K562 (cell line): ENCODE results near the gene SERPINA12. TPM values are rescaled to one million over a fixed set of nuclear protein-coding genes. Genes with fewer than 3 reads are reported as not detected.

Experiments used
- polyA plus RNA-seq, 8 experiments: library from polyadenylated mRNA; depleted of rRNA in 4 of 8; stranded (reverse) in 5 of 8; unstranded in 3 of 8; fragments of >200 nt; fragmentation: Nextera tagmentation in 2 of 8; fragmentation: Illumina TruSeq in 1 of 8; extraction: Ambion mirVana in 2 of 8; extraction: Trizol in 1 of 8; gene quantifications; 2 replicates each; pipeline versions ENCODE4 v1.2.1 to v1.2.3, GENCODE V29; 2011 to 2014; ENCODE audit warnings: inconsistent platforms in 1 of 8, missing spikeins in 1 of 8
- total RNA-seq, 7 experiments: library from RNA; depleted of rRNA in 6 of 7; stranded (reverse); fragments of >200 nt in 6 of 7; fragmentation: Illumina TruSeq in 2 of 7; extraction: Trizol in 2 of 7; gene quantifications; 2 replicates each; pipeline versions ENCODE4 v1.2.1 to v1.2.3, GENCODE V29; 2011 to 2021; ENCODE audit warnings: low replicate concordance in 1 of 7

Gene SERPINA12
- total and polyA plus RNA-seq, 9 of the 15 experiments (the other 6 are each of a cell fraction or from before 2014, with no cell fraction given): not detected

Other genes starting within 250 kb of the SERPINA12 start
Only the 7 nearest of the 9 such genes appear.
- gene SERPINA2, start 142.8 kb downstream of the SERPINA12 start, total RNA-seq (2014; rRNA removed): not detected in 2 replicates
- gene SERPINA2, start 142.8 kb downstream of the SERPINA12 start, total RNA-seq (2014; rRNA removed; fragmentation: Illumina TruSeq; extraction: Trizol): not detected in 2 replicates
- not detected in 2 replicates for gene SERPINA2, start 142.8 kb downstream of the SERPINA12 start, total RNA-seq (2015; rRNA removed; fragmentation: Illumina TruSeq; extraction: Trizol)
- gene SERPINA2, start 142.8 kb downstream of the SERPINA12 start, total RNA-seq (2021): not detected in 2 replicates
- gene SERPINA2, start 142.8 kb downstream of the SERPINA12 start, polyA plus RNA-seq (2011; rRNA removed): not detected in 2 replicates
- not detected in 2 replicates for gene SERPINA2, start 142.8 kb downstream of the SERPINA12 start, polyA plus RNA-seq (2014; fragmentation: Illumina TruSeq; extraction: Trizol)
- not detected for gene SERPINA2, start 142.8 kb downstream of the SERPINA12 start, polyA plus RNA-seq (2014; fragmentation: Nextera tagmentation; extraction: Ambion mirVana)
- not detected in 2 replicates for gene SERPINA2, start 142.8 kb downstream of the SERPINA12 start, polyA plus RNA-seq (2014; rRNA removed)
- gene SERPINA1, start 120.9 kb downstream of the SERPINA12 start, total RNA-seq (2014; rRNA removed): not detected in 2 replicates
- gene SERPINA1, start 120.9 kb downstream of the SERPINA12 start, total RNA-seq (2014; rRNA removed; fragmentation: Illumina TruSeq; extraction: Trizol): not detected in 2 replicates
- gene SERPINA1, start 120.9 kb downstream of the SERPINA12 start, total RNA-seq (2015; rRNA removed; fragmentation: Illumina TruSeq; extraction: Trizol): not detected in 2 replicates
- gene SERPINA1, start 120.9 kb downstream of the SERPINA12 start, total RNA-seq (2021): 4.1 and 6.0 TPM in 2 replicates
- not detected in 2 replicates for gene SERPINA1, start 120.9 kb downstream of the SERPINA12 start, polyA plus RNA-seq (2011; rRNA removed)
- gene SERPINA1, start 120.9 kb downstream of the SERPINA12 start, polyA plus RNA-seq (2014; fragmentation: Illumina TruSeq; extraction: Trizol): not detected in 2 replicates
- gene SERPINA1, start 120.9 kb downstream of the SERPINA12 start, polyA plus RNA-seq (2014; fragmentation: Nextera tagmentation; extraction: Ambion mirVana): not detected
- gene SERPINA1, start 120.9 kb downstream of the SERPINA12 start, polyA plus RNA-seq (2014; rRNA removed): not detected in 2 replicates
- not detected in 2 replicates for gene SERPINA11, start 56.7 kb downstream of the SERPINA12 start, total RNA-seq (2014; rRNA removed)
- gene SERPINA11, start 56.7 kb downstream of the SERPINA12 start, total RNA-seq (2014; rRNA removed; fragmentation: Illumina TruSeq; extraction: Trizol): not detected in 2 replicates
- gene SERPINA11, start 56.7 kb downstream of the SERPINA12 start, total RNA-seq (2015; rRNA removed; fragmentation: Illumina TruSeq; extraction: Trizol): not detected in 2 replicates
- gene SERPINA11, start 56.7 kb downstream of the SERPINA12 start, total RNA-seq (2021): not detected in 2 replicates
- gene SERPINA11, start 56.7 kb downstream of the SERPINA12 start, polyA plus RNA-seq (2011; rRNA removed): not detected in 2 replicates
- gene SERPINA11, start 56.7 kb downstream of the SERPINA12 start, polyA plus RNA-seq (2014; fragmentation: Illumina TruSeq; extraction: Trizol): not detected in 2 replicates
- gene SERPINA11, start 56.7 kb downstream of the SERPINA12 start, polyA plus RNA-seq (2014; fragmentation: Nextera tagmentation; extraction: Ambion mirVana): not detected
- gene SERPINA11, start 56.7 kb downstream of the SERPINA12 start, polyA plus RNA-seq (2014; rRNA removed): not detected in 2 replicates
- not detected in 2 replicates for gene SERPINA9, start 33.3 kb downstream of the SERPINA12 start, total RNA-seq (2014; rRNA removed)
- not detected in 2 replicates for gene SERPINA9, start 33.3 kb downstream of the SERPINA12 start, total RNA-seq (2014; rRNA removed; fragmentation: Illumina TruSeq; extraction: Trizol)
- not detected in 2 replicates for gene SERPINA9, start 33.3 kb downstream of the SERPINA12 start, total RNA-seq (2015; rRNA removed; fragmentation: Illumina TruSeq; extraction: Trizol)
- not detected in 2 replicates for gene SERPINA9, start 33.3 kb downstream of the SERPINA12 start, total RNA-seq (2021)
- not detected in 2 replicates for gene SERPINA9, start 33.3 kb downstream of the SERPINA12 start, polyA plus RNA-seq (2011; rRNA removed)
- not detected in 2 replicates for gene SERPINA9, start 33.3 kb downstream of the SERPINA12 start, polyA plus RNA-seq (2014; fragmentation: Illumina TruSeq; extraction: Trizol)
- gene SERPINA9, start 33.3 kb downstream of the SERPINA12 start, polyA plus RNA-seq (2014; fragmentation: Nextera tagmentation; extraction: Ambion mirVana): not detected
- gene SERPINA9, start 33.3 kb downstream of the SERPINA12 start, polyA plus RNA-seq (2014; rRNA removed): not detected in 2 replicates
- gene SERPINA4, start 52.0 kb upstream of the SERPINA12 start, total RNA-seq (2014; rRNA removed): not detected in 2 replicates
- not detected in 2 replicates for gene SERPINA4, start 52.0 kb upstream of the SERPINA12 start, total RNA-seq (2014; rRNA removed; fragmentation: Illumina TruSeq; extraction: Trizol)
- gene SERPINA4, start 52.0 kb upstream of the SERPINA12 start, total RNA-seq (2015; rRNA removed; fragmentation: Illumina TruSeq; extraction: Trizol): not detected in 2 replicates
- gene SERPINA4, start 52.0 kb upstream of the SERPINA12 start, total RNA-seq (2021): not detected in 2 replicates
- gene SERPINA4, start 52.0 kb upstream of the SERPINA12 start, polyA plus RNA-seq (2011; rRNA removed): not detected in 2 replicates
- gene SERPINA4, start 52.0 kb upstream of the SERPINA12 start, polyA plus RNA-seq (2014; fragmentation: Illumina TruSeq; extraction: Trizol): not detected in 2 replicates
- gene SERPINA4, start 52.0 kb upstream of the SERPINA12 start, polyA plus RNA-seq (2014; fragmentation: Nextera tagmentation; extraction: Ambion mirVana): not detected
- not detected in 2 replicates for gene SERPINA4, start 52.0 kb upstream of the SERPINA12 start, polyA plus RNA-seq (2014; rRNA removed)
- gene SERPINA5, start 72.0 kb upstream of the SERPINA12 start, total RNA-seq (2014; rRNA removed): not detected in 2 replicates
- not detected in 2 replicates for gene SERPINA5, start 72.0 kb upstream of the SERPINA12 start, total RNA-seq (2014; rRNA removed; fragmentation: Illumina TruSeq; extraction: Trizol)
- not detected in 2 replicates for gene SERPINA5, start 72.0 kb upstream of the SERPINA12 start, total RNA-seq (2015; rRNA removed; fragmentation: Illumina TruSeq; extraction: Trizol)
- 0.34 and 0.38 TPM in 2 replicates for gene SERPINA5, start 72.0 kb upstream of the SERPINA12 start, total RNA-seq (2021)
- gene SERPINA5, start 72.0 kb upstream of the SERPINA12 start, polyA plus RNA-seq (2011; rRNA removed): not detected in 2 replicates
- not detected in 2 replicates for gene SERPINA5, start 72.0 kb upstream of the SERPINA12 start, polyA plus RNA-seq (2014; fragmentation: Illumina TruSeq; extraction: Trizol)
- gene SERPINA5, start 72.0 kb upstream of the SERPINA12 start, polyA plus RNA-seq (2014; fragmentation: Nextera tagmentation; extraction: Ambion mirVana): not detected
- gene SERPINA5, start 72.0 kb upstream of the SERPINA12 start, polyA plus RNA-seq (2014; rRNA removed): not detected in 2 replicates
- not detected in 2 replicates for gene SERPINA3, start 102.9 kb upstream of the SERPINA12 start, total RNA-seq (2014; rRNA removed)
- not detected in 2 replicates for gene SERPINA3, start 102.9 kb upstream of the SERPINA12 start, total RNA-seq (2014; rRNA removed; fragmentation: Illumina TruSeq; extraction: Trizol)
- gene SERPINA3, start 102.9 kb upstream of the SERPINA12 start, total RNA-seq (2015; rRNA removed; fragmentation: Illumina TruSeq; extraction: Trizol): not detected in 2 replicates
- 2.3 and 2.8 TPM in 2 replicates for gene SERPINA3, start 102.9 kb upstream of the SERPINA12 start, total RNA-seq (2021)
- not detected in 2 replicates for gene SERPINA3, start 102.9 kb upstream of the SERPINA12 start, polyA plus RNA-seq (2011; rRNA removed)
- not detected in 2 replicates for gene SERPINA3, start 102.9 kb upstream of the SERPINA12 start, polyA plus RNA-seq (2014; fragmentation: Illumina TruSeq; extraction: Trizol)
- gene SERPINA3, start 102.9 kb upstream of the SERPINA12 start, polyA plus RNA-seq (2014; fragmentation: Nextera tagmentation; extraction: Ambion mirVana): not detected
- gene SERPINA3, start 102.9 kb upstream of the SERPINA12 start, polyA plus RNA-seq (2014; rRNA removed): not detected in 2 replicates